Activated T-cell treated with anti-CD3 and anti-CD28 coated beads for 24 hours (primary cell): ENCODE data around the gene PTPN20.
"Not testable (repeated sequence)": the region's sequence is repeated elsewhere in the genome, so short reads cannot be mapped to it uniquely, and the experiment has no call there.

Experiments used
- DNase-seq: peaks from one replicate; pipeline ENCODE4 v3.0.0-alpha.2; 2020; ENCODE audit warnings: low read depth

Gene PTPN20

DNA sequence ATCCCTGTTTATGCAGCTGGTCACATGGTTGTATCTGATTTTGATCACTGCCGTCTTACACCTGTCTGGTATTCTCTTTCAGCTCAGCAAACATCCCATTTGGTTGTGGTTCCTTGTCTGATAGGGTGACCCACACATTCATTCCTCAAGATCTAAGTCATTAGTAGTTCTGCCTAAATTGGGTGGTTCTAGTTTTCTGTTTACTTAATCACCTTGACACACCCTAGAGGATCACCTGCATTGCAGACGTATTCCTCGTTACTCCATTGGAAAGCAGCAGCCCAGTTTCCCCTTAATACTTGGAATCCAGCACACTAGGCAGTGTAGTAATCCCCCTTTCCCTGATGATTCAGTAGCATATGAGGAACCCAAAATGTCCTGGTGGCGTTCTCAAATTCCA is 41.3 kb downstream of the PTPN20 start:
- not testable (repeated sequence) for DNase-seq

DNA sequence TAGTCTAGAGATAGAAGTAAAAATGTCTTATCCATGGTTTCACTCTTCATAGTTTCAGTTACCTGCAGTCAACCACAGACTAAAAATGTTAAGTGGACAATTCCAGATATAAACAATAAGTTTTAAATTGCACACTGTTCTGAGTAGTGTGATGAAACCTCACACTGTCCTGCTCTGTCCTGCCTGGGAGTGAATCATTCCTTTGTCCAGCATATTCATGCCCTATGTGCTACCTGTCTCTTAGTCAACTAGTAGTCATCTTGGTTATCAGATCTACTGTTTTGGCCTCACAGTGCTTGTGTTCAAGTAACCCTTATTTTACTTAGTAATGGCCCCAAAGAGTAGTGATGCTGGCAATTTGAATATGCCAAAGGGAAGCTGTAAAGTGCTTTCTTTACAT is 49.5 kb downstream of the PTPN20 start:
- DNase-seq: not testable (repeated sequence)

DNA sequence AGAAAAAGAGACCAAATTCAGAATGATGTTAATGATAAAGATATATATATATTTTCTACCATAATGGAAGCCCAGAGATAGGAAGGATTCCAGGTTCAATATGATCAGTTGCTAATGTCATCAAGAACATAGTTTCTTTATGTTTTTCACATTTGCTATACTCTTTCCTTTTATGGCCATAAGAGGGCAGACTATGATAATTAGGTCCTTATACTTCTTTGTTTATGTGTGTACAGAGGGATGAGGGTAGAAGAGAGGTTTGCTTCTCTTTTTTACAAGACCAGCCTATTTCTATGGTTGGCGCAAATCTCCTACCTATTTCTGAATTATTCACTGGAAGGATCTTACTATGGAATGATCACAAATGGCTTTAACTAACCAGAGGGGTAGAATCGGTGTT is 52.1 kb downstream of the PTPN20 start:
- DNase-seq: not testable (repeated sequence)

DNA sequence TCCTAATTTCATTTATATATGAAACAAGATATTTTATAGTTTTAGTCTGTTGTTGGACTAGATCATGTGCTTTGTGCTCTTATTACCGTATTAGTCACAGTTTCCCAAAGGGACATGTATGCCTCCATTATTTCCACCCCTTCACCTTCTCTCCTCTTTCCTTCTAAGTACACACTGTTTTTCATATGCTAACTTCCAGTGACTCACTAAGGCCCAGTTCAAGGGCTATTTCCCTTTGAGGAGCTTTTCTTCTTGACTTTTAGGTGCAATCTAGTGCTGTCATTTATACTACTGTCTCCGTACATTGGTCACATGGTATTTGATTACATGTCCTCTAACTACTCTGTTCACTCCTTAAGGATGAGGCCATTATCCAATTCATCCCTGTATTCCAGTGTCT is 55.8 kb downstream of the PTPN20 start:
- DNase-seq: not testable (repeated sequence)

DNA sequence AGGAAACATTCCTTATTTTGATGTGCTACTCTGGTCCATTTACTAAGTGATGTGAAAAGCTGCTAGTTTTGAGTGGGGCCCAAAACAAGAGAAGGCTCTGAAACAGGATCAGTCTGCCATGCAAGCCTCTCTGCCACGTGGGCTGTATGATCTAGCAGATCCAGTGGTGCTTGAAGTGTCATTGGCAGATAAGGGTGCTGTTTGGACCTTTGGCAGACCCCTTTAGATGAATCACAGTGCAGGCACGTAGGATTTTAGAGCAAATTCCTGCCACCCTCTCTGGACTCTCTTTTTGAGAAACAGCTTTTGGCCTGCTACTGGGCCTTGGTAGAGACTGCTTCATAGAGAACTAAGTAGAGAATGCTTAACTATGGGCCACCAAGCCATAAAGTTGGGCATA is 69.0 kb downstream of the PTPN20 start:
- DNase-seq: not testable (repeated sequence)

DNA sequence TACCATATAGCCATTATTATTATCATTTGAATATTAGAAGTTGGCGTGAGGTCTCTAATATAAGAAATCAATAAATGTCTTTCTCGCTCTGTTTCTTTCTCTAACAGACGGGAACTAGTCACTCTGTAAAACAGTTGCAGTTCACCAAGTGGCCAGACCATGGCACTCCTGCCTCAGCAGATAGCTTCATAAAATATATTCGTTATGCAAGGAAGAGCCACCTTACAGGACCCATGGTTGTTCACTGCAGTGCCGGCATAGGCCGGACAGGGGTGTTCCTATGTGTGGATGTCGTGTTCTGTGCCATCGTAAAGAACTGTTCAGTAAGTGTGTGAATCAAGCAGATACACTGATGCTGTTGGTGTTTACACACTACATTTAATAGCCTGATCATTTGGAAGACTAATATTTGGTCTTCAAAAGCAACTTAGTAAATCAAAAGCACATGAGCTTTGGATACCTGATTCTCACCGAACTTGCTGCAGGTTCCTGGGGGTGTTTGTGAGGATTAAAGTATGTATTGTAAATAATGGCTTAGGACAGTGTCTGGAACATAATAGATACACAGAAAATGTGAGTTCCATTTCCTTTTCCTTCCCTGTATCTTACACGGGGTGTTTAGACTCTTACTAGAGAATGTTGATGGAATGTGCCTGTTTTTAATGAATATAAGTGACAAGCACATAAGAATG is 76.2 kb downstream of the PTPN20 start:
- not testable (repeated sequence) for DNase-seq

DNA sequence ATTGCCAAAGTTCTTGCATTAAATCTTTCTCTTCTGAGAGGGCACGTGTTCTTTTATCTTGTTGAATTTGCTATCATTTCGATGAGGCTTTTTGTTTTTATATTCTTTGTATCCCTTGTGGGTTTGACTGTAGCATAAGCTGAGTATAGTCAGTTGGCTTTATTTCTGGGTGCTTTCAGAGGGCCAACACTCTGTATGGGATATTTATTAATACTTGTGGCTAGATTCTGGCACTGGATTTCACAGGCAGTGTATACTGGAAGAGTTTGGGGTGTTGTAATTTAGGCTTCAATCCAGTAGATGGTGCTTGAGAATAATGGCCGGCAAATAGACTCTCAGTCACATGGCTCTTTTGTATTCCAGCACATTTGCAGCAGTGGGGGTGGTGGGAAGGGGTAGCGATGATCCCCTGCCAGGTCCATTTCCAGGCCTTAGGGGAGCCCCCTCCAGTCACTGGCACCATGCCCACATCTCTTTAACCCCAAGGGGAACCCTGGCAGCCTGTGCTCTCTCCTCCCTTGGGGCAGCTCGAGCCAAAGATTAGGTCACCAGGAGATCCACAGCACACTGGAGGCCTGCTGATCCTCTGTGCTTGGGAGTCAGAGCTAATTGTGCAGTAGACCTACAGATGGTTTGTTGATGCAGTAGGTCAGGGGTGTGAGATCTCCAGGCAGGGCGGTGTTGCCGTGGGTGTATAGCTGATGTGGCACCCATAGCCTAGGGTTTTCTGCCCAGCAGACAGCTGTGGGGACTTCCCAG is 81.8 kb downstream of the PTPN20 start:
- DNase-seq: no peak

DNA sequence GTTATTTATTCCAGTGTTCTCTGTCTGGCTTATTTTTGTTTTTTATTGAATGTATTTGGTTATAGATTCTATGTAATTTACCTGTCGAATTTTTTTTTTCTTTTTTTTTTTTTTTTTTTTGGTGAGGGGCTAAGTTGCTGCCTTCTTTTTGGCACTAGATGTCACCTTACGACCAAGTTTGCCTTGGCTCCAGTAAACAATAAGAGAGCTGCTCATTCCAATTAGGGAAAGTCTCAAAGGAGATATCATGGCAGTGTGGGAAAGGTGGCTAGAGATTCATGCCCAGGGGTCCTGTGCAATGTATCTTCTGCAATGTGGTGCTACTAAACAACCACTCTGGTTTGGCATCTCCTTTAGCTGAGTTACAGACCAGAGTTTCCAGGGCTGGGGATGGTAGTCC is 84.0 kb downstream of the PTPN20 start:
- DNase-seq: no peak

DNA sequence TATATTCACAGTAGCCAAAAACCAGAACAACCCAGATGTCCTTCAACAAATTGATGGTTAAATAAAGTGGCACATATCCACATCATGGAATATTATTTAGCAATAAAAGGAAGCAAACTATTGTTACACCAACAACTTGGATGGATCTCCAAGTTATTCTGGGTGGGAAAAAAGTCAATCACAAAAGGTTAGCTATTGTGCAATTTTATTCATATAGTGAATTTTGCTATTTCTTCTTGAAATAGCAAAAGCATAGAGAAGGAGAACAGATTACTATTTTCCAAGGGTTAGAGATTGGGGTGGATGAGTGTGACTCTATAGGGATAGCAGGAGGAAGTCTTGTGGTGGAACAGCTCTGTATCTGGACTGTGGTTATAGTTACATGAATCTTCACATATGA is 87.0 kb downstream of the PTPN20 start:
- DNase-seq: no peak

DNA sequence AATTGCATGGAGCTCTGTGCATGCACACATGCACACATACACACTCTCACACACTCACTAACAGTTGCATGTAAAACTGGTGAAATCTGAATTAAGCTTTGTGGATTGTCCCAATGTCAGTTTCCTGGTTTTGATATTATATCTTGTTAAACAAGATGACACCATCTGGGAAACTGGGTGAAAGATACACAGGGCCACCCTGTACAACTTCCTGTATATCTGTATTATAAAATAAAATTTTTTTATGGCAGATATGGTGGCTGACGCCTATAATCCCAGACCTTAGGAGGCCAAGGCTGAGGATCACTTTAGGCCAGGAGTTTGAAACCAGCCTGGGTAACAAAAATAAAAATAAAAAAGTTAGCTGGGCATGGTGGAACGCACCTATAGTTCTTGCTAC is 87.4 kb downstream of the PTPN20 start:
- DNase-seq: no peak

DNA sequence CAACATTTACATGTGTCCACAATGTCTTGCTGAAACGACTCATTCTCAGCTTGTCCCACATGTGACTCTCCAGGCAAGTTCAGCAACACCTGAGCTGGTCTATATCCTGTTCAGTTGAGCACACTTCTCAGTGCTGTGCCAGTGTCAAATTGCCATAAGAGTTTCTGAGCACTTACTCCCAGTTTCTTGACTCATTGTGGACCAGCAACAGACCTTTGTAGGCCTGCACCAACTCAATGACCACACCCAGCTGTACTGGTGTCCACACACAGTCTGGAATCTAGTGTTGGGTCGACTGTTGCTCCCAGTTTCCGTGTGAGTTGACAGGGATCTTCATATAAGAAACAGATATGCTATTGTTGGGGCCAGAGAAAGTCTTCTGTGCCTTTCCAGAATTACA is 88.0 kb downstream of the PTPN20 start:
- no peak for DNase-seq

DNA sequence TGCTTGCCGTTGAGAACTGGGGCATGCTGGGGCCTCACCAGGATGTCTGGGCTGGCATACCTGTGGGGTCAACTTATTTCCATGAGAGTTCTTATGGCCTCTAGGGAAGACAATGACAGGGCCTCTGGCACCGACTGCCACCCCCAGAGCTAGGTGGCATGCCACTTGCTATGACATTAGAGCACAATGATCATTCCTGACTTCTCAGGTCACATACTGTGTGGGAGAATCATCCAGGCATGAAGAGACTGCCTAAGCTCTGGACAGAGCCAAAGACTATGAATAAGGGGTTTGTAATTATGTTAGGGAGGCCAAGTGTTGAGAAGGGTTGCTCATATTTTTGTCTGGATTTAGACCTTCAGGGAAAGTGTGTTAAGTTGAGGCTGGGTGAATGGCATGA is 97.5 kb downstream of the PTPN20 start:
- DNase-seq: no peak

DNA sequence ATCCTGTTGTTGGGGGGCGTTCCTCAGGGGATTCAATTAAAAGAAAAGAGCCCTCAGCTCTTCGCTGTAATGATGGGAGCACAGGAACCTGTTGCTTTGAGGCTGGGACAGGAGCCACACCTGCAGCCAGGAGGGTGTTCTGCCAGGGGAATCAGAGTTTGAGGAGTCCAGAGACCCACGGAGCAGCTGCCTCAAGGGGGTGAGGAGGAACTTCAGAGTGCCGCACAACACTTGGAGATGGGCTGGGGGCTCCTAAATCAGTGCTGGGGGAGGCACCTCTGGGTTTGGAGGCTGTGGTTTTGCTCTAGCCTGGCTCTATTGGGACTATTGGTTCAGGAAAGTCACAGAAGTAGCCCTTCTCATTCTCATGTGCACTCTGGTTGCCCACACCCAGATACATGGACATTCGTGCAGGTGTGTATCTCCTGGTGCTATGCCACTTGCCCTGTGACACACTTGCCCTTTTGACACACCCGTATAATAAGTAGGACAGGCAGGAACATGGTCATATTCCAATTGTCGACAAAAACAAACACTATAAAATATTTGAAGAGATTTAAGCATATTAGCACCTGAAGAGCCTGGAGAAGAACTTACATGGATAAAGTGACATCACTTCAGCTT is 98.1 kb downstream of the PTPN20 start:
- DNase-seq: no peak

DNA sequence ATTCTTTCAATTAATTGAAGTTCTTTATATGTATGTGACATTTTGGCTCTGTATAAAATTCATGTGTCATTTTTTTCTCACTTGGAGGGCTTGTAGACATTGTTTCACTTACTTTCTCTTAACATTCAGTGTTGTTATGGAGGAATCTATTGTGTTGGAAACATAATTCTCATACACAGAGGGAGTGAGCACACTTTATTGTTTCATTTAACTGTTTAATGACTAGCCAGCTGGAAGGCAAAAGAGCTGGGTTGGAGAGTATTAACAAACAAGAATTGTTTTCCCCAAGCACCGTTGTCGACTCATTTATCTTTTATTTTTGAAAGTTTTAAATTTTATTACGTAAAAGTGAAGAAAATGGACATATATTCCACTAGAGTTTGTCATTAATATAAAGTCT is 98.8 kb downstream of the PTPN20 start:
- DNase-seq: no peak

DNA sequence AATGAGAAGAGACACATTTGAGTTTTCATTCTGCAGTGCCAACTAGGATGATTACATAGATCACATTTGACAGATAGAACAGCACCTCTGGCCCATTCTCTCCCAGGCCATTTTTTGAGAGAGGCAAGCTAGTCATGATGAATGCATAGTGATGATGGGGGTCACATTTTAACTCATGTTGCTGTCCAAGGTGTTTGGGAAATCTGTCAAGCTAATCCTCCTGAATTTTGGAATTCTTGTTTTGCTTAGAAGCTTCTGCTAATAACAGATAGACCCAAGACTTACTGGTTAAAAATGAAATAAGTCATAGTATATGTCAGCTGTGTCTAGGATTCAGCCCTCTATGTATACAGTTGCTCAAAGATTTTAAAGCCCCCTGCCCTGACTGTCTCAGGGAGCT is 101.0 kb downstream of the PTPN20 start:
- DNase-seq: no peak

DNA sequence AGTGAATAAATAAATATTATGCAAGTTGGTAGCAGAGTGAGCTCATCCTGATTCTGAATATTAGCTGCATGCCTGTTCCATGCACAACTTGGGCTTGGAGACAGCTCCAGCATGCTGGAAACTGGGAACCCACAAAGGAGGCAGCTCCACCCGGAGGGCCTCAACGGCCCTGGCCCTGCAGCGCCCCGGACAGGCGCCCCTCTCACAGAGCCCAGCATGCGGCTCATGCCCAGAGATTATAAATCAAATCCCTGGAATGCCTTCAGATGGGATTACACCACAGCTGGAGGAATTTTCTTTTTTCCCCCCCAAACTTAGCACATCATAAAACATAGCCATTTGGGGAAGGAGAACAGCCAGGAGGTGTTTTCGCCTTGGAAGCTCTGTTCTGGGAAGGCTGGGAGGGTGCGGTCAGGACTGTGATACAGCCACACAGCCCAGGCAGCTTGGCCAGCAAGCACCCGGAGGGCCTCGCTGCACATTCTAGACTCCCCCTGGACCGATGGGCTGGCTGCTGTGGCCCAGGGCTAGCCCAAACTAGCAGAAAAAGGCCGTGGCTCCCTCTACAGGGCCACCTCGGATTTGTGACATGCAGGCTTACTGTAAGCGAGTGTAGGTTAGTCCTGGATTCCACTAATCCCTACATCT is 102.4 kb downstream of the PTPN20 start:
- no peak for DNase-seq

DNA sequence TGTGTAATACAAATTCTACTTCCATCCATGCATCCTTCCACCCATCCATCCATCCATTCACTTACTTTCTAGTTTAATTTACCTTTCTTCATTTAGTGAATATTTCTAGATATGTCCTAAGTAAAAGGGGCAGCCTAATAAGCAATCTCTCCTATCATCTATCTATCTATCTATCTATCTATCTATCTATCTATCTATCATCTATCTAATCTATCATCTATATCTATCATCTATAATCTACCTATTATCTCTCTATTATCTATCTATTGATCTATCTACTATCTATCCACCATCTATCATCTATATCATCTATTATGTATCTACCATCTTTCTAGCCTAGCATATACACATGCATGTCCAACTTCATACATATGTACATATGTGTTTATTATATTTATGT is 104.2 kb downstream of the PTPN20 start:
- DNase-seq: no peak

DNA sequence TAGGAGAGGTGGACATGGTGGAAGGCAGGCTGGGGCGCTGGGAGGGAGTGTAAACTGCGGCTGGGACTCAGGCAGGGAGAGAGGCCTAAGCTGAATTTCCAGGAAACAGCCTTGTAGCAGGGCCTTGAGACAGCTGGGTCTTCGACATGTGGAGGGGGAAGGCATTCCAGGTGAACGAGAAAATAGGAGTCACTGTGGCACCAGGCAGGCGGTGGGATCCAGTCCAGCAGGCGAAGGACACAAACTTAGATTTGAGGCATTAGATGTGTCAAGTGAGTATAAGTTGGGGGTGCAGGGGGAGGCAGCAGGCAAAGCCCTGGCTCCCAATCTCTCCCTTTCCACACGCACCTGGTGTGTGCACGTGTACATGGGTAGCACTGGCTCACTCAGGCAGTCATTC is 105.3 kb downstream of the PTPN20 start:
- DNase-seq: no peak

DNA sequence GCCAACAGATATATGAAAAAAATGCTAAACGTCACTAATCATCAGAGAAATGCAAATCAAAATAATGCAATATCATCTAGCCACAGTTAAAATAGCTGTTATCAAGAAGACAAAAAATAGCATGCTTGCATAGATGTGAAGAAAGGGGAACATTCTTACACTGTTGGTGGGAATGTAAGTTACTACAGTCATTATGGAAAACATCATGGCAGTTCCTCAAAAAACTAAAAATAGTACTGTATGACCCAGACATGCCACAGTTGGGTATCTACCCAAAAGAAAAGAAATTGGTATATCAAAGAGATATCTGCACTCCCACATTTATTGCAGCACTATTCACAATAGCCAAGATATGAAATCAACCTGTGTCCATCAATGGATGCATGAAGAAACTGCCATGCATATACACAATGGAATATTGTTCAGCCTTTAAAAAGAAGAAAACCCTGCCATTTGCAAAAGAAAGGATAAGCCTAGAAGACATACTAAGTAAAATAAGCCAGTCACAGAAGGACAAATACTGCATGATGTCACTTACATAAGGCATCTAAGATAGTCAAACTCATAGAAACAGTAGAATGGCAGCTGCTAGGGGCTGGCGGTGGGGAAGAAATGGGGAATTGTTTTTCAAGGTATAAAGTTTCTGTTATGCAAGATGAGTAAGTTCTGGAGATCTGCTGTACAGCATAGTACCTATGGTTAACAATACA is 107.0 kb downstream of the PTPN20 start:
- DNase-seq: no peak

DNA sequence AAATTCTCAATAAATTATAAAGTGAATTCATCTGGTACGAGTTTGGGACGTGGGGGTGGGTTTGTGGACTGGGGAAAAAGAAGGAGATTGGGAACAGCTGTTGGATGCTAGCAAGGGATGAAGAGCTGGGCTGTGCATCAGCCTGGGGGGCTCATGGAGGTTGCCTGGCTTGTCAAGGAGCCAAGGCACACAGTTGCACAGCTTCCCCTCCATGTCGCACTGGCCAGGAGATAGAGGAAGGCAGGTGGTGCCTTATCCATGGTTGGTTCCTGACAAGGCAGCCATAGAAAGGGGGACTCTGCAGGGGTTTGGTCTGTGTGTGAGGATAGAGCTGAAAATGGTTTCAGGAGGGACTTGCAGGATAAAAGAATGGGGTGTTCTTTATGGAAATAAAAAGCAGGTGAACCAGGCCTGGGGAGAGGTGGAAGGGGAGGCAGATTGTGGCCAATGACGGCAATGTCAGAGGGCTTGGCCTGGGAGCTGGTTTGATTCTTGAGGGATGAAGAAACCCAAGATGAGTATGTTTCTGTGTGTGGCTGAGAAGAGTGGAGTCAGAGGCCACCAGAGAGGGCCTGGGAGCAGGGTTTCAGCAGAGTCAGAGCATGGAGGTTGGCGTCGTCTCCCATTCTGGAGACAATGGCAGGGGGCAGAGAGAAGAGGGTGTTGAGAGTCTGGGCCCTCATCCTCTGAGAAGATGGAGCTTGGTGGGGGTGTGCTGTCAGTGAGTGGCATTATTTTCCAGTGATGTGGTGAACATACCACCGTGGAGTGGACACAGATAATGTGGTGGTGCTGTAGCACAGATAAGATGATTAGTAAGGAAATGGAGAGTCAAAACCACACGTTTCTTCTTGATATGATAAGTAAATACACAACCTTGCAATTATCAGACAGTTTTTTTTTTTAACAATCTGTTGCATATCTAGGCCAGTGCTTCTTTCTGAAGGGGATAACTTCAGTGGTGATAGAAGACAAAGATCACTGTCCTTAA is 108.2 kb downstream of the PTPN20 start:
- no peak for DNase-seq

DNA sequence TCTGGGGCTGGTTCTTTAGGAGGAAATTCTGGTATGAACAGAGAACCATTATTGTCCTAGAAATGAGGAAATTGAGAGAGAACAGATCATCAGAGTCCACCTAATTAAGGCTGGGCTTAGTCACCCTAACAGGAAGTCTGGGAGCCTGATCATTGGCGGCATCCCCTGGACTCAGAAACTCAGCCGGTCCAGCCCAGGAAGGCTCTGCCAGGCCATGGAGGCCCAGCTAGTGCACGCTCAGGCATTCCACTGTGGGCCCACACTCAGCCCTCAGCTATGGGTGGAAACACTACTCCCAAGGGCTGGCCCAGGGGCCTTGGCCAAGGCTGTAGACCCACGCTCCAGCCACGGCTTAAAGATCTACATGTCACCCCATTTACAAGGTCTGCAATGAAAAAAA is 109.2 kb downstream of the PTPN20 start:
- no peak for DNase-seq
